Central memory CD8-positive, alpha-beta T cell (primary cell): Measurements from ENCODE around the gene FAM83F.

Experiments
- ATAC-seq: fragments of 150-1000 bp; cut with Tn5 transposase; replicated peaks from 2 replicates; pipeline ENCODE4 v1.10.0; 2022; ENCODE audit warnings: mild to moderate bottlenecking, moderate FRiP score, moderate number of reproducible peaks; ENCODE audit not compliant: poor library complexity, severe bottlenecking; ENCODE audit errors: extremely low read depth
- DNase-seq, 2 donors: peaks; one replicate each; pipeline ENCODE4 v3.0.0; 2021; ENCODE audit warnings: low spot score in 2 of 2
- H3K27ac Mint-ChIP-seq: one replicate; pipeline ENCODE4 v1.8.0; 2022; ENCODE audit warnings: low read depth, mild to moderate bottlenecking, moderate library complexity, mixed read lengths
- H3K27me3 Mint-ChIP-seq: one replicate; pipeline ENCODE4 v1.8.0; 2022; ENCODE audit warnings: mixed read lengths
- H3K36me3 Mint-ChIP-seq: one replicate; pipeline ENCODE4 v1.8.0; 2022; ENCODE audit warnings: mild to moderate bottlenecking, moderate library complexity, mixed read lengths; ENCODE audit not compliant: insufficient read depth
- H3K4me1 Mint-ChIP-seq: one replicate; pipeline ENCODE4 v1.8.0; 2022; ENCODE audit warnings: mixed read lengths
- H3K4me3 Mint-ChIP-seq: one replicate; pipeline ENCODE4 v1.8.0; 2022; ENCODE audit warnings: mild to moderate bottlenecking, moderate library complexity, mixed read lengths
- H3K9me3 Mint-ChIP-seq: one replicate; pipeline ENCODE4 v1.8.0; 2022; ENCODE audit warnings: mixed read lengths

Gene FAM83F

DNA sequence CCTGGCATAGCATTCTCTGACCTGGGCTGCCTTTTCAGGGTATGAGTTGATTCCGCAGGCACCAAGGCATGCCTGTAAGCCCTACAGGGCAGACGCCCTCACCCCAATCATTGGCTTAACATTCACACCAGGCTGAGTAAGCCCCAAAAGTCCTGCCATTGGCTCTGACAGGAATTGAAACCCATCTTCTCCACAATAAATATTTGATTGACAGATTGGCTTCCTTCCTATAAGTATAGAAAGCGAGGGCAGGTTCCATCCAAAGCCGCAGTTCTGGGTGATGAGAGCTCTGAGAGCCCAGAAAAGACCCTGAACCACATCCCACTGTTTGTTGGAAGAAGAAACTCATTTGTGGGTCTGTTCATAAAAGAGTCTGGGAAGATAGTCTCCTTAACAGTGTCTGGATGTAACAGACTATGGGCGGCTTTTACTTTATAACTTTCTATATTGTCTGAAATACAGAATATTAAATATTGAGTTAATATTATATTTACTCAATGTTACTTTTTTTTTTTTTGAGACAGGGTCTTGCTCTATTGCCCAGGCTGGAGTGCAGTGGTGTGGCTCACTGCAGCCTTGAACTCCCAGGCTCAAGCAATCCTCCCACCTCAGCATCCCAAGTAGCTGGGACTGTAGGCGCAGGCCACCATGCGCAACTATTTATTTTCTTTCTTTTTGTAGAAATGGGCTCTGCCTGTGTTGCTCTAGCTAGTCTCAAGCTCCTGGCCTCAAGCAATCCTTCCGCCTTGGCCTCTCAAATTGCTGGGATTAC, 46.8 kb downstream of the FAM83F start:
- Mint-ChIP-seq H3K36me3 (peaks cover 13% of the 10 kb centered on the region), H3K27me3 (peaks cover 30% of the 10 kb centered on the region), H3K4me1 (peaks cover 14% of the 10 kb centered on the region), H3K9me3 (no peaks in the 10 kb centered on the region), H3K27ac (no peak overlapping the region), H3K4me3 (no peak overlapping the region)
- ATAC-seq (no peak), DNase-seq (no peak)

DNA sequence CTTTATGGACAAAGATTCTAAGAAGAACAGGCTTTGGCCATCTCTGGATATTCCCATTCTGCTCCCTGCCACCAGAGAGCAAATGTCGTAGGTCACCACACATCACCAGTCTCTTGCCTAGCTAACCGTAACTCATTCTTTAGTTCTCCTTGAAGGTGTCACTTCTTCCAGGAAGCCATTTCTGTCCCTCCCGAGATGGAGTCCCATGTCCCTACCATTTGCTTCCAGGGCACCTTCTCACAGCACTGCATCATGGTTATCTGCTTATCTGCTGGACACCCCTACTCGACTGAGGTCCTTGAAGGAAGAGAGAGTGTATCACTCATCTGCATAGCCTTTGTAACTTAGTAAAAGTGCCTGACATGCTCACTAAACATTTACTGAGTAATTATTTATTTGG, 47.6 kb downstream of the FAM83F start:
- Mint-ChIP-seq H3K9me3 (no peaks in the 10 kb centered on the region), H3K27me3 (peaks cover 30% of the 10 kb centered on the region), H3K36me3 (peaks cover 16% of the 10 kb centered on the region), H3K27ac (no peak overlapping the region), H3K4me1 (peaks cover 14% of the 10 kb centered on the region), H3K4me3 (no peak overlapping the region)
- no peak for DNase-seq
- ATAC-seq: no peak

DNA sequence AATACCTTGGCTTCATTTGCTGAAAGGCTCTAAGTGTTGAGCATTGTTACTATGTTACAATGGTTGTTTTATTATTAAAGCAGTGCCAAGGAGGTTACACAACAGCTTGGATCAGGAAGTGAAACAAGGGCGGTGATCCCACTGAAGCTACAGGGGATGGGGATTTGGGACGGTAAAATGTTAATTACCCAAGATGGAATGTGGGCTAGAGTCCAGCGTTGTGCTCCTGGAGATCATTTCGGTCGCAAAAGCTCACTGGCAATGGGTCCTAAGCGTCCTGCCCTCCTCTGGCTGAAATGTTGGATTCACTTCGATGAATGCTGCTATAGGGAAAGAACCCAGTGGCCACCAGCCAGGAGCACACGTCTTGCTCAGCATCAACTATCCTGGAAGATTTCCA, 48.3 kb downstream of the FAM83F start:
- peaks cover 20% of the 10 kb centered on the region for H3K4me1 Mint-ChIP-seq
- peaks cover 22% of the 10 kb centered on the region for H3K27me3 Mint-ChIP-seq
- no peak overlapping the region for H3K27ac Mint-ChIP-seq

DNA sequence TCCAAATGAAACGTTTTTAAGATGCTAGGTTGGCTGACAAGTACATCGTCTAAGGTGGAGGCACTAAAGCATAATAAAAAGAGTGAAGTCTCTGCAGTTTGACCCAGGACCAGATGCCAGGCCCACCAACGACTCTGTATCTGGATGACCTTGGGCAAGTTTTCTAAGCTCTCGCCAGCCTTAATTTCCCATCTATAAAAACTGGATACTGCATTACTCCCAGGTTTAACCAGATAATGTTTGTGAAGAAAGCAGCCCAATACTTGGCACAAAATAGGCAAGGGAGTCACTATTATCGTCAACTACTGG, 49.0 kb downstream of the FAM83F start:
- Mint-ChIP-seq H3K4me3 (peak overlapping the region; percentile 89), H3K4me1 (peaks cover 27% of the 10 kb centered on the region), H3K27ac (peak overlapping the region; percentile 97), H3K27me3 (peaks cover 16% of the 10 kb centered on the region), H3K36me3 (peaks cover 16% of the 10 kb centered on the region), H3K9me3 (no peaks in the 10 kb centered on the region)
- DNase-seq (no peak), ATAC-seq (no peak)

More for the DNA sequence above, 48.3 kb downstream of the FAM83F start:
- no peak for ATAC-seq
- H3K9me3 Mint-ChIP-seq: no peaks in the 10 kb centered on the region
- H3K4me3 Mint-ChIP-seq: peak overlapping the region; percentile 89
- H3K36me3 Mint-ChIP-seq: peaks cover 16% of the 10 kb centered on the region
- no peak for DNase-seq

DNA sequence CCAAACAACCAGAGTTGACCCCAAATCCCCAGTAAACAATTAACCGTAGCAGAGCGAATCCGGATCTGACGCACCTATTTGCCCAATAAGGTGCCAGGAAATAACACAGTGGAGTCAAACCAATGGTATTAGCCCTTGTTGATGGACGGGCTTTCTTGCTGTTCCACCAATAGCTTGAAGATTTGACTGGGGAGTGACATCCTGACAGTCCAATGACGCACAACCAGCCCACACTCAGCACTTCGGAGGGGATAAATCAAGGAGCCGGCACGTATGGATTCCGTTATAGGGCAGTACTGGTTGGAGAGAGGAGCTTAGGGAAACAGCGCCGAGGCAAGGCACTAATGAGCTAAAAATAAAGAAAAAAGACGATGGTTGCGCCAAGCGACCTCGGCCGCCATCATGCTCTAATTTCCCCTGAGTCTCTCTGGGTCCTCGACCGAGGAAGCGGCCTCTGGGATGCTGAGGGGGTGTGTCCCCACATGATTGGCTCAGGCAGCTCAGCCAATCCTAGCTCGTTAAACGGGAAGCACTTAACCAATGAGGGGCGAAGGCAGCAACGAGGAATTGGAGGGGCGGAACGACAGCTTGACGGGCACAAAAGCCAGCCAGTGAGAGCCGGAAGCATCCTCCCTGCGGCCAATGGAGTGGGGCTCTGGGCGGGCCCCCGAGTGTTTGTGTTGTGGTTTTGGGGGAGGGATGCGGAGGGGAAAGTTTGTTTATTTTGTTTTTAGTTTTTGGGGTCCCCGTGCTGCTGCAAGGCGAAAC, 49.5 kb downstream of the FAM83F start:
- H3K9me3 Mint-ChIP-seq: no peaks in the 10 kb centered on the region
- ATAC-seq (peak; percentile 85), DNase-seq (peak; percentile 97 to 99)
- peaks cover 16% of the 10 kb centered on the region for H3K36me3 Mint-ChIP-seq
- H3K4me1 Mint-ChIP-seq: peaks cover 32% of the 10 kb centered on the region
- peak overlapping the region; percentile 97 for H3K27ac Mint-ChIP-seq
- peak overlapping the region; percentile 89 for H3K4me3 Mint-ChIP-seq
- H3K27me3 Mint-ChIP-seq: peaks cover 10% of the 10 kb centered on the region

DNA sequence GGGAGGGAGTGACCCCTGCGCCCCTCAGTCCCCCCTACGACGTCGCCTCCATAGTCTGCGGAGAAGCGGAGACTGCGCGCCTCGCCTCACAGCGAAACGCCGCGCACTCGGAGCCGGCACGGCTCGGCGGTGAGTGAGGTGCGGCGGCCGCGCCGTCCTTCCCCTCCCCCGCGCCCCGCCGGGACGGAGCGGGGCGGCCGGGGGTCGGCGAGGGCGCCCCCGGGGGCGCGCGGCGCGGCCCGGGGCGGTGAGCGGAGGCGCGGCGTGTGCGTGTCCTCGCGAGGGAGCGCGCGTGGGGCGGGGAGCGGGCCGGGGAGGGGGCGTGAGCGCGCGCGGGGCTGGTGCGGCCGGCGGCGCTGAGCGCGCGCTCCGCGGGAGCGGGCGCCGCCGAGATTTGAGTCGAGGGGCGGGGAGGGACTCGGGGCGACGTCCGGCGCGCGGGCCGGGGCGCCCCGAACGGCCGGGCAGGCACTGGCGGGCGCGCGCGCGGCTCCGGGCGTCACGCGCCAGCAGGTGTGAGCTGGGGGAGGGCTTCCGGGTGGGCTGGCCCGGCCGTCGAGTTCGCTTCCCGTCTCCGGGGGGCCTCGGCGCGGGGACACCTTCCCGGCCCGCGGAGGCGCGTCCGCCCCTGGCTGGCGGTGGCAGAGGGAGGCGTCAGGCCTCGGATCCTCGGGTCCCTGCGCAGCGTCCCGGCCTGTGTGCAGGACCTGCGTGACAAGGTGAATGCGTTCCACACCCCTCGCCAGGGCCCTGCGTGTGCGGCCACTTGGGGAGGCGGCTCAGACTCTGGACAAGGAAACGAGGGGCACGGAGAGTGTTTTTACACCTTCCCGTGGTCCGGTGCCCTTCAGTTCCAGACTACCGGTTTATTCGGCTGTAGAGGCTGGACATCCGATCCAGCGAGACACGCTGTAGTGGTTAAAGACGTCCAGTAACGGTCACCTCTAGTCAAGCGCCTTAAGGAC, 50.4 kb downstream of the FAM83F start:
- Mint-ChIP-seq H3K27ac (peak overlapping the region; percentile 97), H3K4me1 (peaks cover 39% of the 10 kb centered on the region), H3K27me3 (peaks cover 2% of the 10 kb centered on the region), H3K9me3 (no peaks in the 10 kb centered on the region), H3K36me3 (peaks cover 16% of the 10 kb centered on the region), H3K4me3 (peak overlapping the region; percentile 89)
- DNase-seq (peak; percentile 58 to 75), ATAC-seq (peak; percentile 16)

DNA sequence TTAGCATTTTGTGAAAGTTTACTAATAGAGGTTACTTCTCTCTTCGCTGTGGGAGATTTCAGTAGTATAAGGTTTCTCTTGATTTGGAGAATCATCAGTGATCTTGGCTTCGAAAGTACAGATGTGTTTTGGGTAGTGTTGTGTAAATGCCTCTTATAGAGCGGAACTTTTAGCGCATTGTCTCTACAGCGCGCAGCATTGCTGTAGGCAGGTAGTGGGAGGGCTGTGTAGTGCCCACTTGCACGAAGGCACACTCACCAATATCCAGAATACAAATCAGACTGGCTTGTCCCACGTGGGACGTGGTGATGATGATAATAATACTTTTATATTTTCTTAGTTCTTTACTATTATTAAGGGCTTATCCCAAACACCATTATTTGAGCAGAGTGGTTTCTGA, 51.4 kb downstream of the FAM83F start:
- Mint-ChIP-seq H3K4me3 (peak overlapping the region; percentile 71), H3K27ac (peak overlapping the region; percentile 36), H3K4me1 (peaks cover 49% of the 10 kb centered on the region), H3K27me3 (no peaks in the 10 kb centered on the region), H3K36me3 (peaks cover 16% of the 10 kb centered on the region), H3K9me3 (no peaks in the 10 kb centered on the region)
- no peak for ATAC-seq
- DNase-seq: no peak

DNA sequence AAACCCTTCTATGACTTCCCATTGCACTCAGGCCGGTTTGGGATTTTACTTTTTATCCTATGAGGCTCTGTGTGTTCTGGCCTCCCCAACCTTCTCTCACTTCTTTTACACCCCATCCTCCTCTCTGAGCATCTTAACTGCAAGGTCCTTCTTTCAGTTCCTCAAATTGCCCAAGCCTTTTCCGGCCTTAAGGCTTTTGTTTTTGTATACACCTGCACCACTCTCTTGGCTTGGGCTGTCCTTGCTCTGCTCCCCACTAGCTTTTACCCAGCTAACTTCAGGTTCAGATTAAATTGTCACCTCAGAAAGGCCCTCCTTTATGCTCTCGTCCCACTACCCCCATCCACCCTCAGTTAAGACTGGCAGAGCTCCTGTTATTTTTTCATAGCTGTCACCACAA, 55.5 kb downstream of the FAM83F start:
- Mint-ChIP-seq H3K4me3 (peak overlapping the region; percentile 18), H3K9me3 (no peaks in the 10 kb centered on the region), H3K4me1 (peaks cover 75% of the 10 kb centered on the region), H3K27ac (no peak overlapping the region), H3K27me3 (no peaks in the 10 kb centered on the region), H3K36me3 (peaks cover 11% of the 10 kb centered on the region)
- ATAC-seq (no peak), DNase-seq (no peak)

DNA sequence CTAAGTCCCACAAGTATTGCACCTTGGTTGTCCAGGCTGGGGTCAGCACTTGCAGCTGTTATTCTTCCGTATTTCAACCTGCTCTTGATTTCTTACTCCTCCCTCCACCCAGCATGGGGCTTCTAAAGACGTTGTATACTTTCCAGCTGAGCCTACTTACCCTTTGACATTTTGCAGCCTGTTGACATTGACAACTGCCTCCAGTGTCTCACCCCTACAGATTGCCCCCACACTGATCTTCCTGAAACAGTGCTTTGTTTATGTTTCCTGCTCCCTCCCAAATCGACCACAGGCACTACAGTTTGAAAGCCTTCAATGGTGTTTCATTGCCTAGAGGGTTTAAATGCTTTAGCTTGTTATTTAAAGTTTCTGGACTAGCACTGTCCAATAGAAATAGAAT, 56.6 kb downstream of the FAM83F start:
- Mint-ChIP-seq H3K27me3 (no peaks in the 10 kb centered on the region), H3K9me3 (no peaks in the 10 kb centered on the region), H3K27ac (no peak overlapping the region), H3K4me3 (peak overlapping the region; percentile 39), H3K4me1 (peaks cover 80% of the 10 kb centered on the region), H3K36me3 (peaks cover 11% of the 10 kb centered on the region)
- DNase-seq: no peak
- no peak for ATAC-seq

DNA sequence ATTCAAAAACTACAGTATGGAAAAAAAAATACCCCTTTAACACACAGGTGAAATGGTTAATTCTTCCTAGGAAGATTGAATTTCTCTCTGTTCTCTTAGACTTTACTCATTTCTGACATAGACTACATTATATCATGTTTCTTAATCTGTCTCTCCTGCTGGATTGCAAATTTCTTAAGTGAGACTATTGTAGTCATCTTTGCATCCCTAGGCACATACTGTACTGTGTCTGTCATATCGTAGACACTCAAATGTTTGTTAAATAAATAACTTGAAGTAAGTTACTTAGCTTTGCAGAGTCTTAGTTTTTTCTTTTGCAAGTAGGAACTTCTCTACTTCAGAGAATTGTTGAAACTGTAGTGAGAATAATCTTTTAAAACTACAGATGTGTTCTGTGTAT, 58.7 kb downstream of the FAM83F start:
- ATAC-seq (no peak), DNase-seq (no peak)
- Mint-ChIP-seq H3K36me3 (peaks cover 11% of the 10 kb centered on the region), H3K4me3 (no peak overlapping the region), H3K27me3 (no peaks in the 10 kb centered on the region), H3K9me3 (no peaks in the 10 kb centered on the region), H3K27ac (no peak overlapping the region), H3K4me1 (peaks cover 82% of the 10 kb centered on the region)

DNA sequence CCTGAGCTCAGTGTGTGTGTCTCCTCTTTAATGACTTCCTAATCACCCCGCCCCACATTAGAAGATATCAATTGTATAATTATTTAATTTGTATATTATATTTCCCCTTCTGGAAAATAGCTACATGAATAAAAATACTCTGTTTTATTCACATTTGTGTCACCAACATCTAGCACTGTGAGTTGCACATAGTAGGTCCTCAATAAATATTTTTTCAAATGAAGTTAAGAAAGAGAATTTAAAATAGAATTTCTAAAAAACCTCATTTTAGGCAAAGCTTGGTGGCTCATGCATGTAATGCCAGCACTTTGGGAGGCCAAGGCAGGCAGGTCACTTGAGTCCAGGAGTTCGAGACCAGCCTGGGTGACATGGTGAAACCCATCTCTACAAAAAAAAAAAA, 59.7 kb downstream of the FAM83F start:
- H3K4me3 Mint-ChIP-seq: peak overlapping the region; percentile 59
- H3K27me3 Mint-ChIP-seq: no peaks in the 10 kb centered on the region
- peaks cover 15% of the 10 kb centered on the region for H3K36me3 Mint-ChIP-seq
- peak overlapping the region; percentile 69 for H3K27ac Mint-ChIP-seq
- ATAC-seq: no peak
- DNase-seq: no peak
- H3K9me3 Mint-ChIP-seq: no peaks in the 10 kb centered on the region
- H3K4me1 Mint-ChIP-seq: peaks cover 82% of the 10 kb centered on the region

DNA sequence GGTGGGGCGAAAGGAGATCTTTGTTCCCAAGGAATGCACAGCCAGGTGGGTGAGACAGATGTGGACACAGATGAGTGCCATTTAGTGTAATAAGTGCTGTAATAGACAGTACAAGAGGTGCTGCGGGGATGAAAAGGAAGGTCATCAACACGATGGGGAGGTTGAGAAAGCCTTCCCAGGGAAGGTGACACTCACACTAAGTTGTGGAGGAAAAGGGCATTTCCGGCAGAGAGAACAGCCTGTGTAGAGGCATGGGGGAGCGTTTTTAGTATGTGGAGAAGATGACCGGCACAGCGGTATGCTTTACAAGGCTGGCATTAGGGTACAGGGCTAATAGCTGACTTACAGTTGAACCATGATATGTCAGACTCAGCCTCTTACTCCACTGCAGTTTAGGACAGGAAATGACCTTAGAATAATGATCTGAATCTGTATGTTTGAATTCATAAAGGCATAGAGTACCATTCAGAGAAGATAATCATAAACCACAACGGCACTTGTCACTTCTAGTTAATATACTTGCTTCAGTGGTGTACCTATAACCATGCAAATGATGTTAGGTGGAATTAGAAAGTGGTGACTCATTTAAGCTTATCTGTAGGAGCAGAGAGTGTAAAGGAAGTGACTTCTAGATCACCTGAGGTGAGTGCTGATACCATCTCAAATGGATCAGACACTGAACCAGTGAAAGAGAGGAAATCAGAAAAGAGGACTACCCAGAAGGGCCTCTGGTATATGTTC, 60.6 kb downstream of the FAM83F start:
- H3K27me3 Mint-ChIP-seq: no peaks in the 10 kb centered on the region
- H3K36me3 Mint-ChIP-seq: peaks cover 17% of the 10 kb centered on the region
- H3K4me3 Mint-ChIP-seq: peak overlapping the region; percentile 59
- DNase-seq (no peak), ATAC-seq (peak; percentile 94)
- H3K4me1 Mint-ChIP-seq: peaks cover 76% of the 10 kb centered on the region
- H3K27ac Mint-ChIP-seq: peak overlapping the region; percentile 69
- no peaks in the 10 kb centered on the region for H3K9me3 Mint-ChIP-seq
